Cardiac muscle cell (in vitro differentiated cells and primary cell): ENCODE results near the gene IRF9. TPM values are rescaled to one million over a fixed set of nuclear protein-coding genes. Genes with fewer than 3 reads are reported as not detected.

ENCODE experiments used
- DNase-seq, 2 donors: peaks; one replicate each; pipeline versions ENCODE4 v3.0.0 to v3.0.0-alpha.2; 2010 to 2017; ENCODE audit warnings: low read depth in 1 of 2, low spot score in 1 of 2
- H3K27ac ChIP-seq: fragments of 200-600 bp; sonication (generic); 2 replicates; pipeline ENCODE4 v1.5.1; 2016
- H3K27me3 ChIP-seq: fragments of 200-600 bp; sonication (generic); 2 replicates; pipeline ENCODE4 v1.6.0; 2016; ENCODE audit warnings: control low read depth
- H3K36me3 ChIP-seq: fragments of 200-600 bp; sonication (generic); 2 replicates; pipeline ENCODE4 v1.5.1; 2016; ENCODE audit warnings: control low read depth
- H3K4me1 ChIP-seq: fragments of 200-600 bp; sonication (generic); 2 replicates; pipeline ENCODE4 v1.8.1; 2017; ENCODE audit warnings: low read depth, mild to moderate bottlenecking, mixed run types
- H3K4me3 ChIP-seq: fragments of 200-600 bp; sonication (generic); 2 replicates; pipeline ENCODE4 v1.5.1; 2016; ENCODE audit warnings: mild to moderate bottlenecking
- H3K9me3 ChIP-seq: fragments of 200-600 bp; sonication (generic); 2 replicates; pipeline ENCODE4 v1.5.1; 2017; ENCODE audit warnings: low read depth, mild to moderate bottlenecking, control low read depth
- CTCF ChIP-seq: IDR thresholded peaks from 2 replicates; pipeline ENCODE4 v1.5.1; 2012; ENCODE audit warnings: low read depth, mild to moderate bottlenecking, low read length
- polyA plus RNA-seq: library from polyadenylated mRNA; unstranded; fragments of >200 nt; fragmentation: Nextera tagmentation; extraction: Ambion mirVana; gene quantifications from 2 replicates; pipeline ENCODE4 v1.2.1, GENCODE V29; 2016
- total RNA-seq: library from RNA; depleted of rRNA; stranded (reverse); fragments of >200 nt; gene quantifications from 2 replicates; pipeline ENCODE4 v1.2.3, GENCODE V29; 2016

The IRF9 gene
- total and polyA plus RNA-seq, 2 experiments from 2014 or later, result 29.1 to 35.4 TPM

GRCh38 chr14:24181371-24182077 lies 20.5 kb downstream of the IRF9 start:
- H3K9me3 ChIP-seq, result no peaks in the 10 kb centered on the region
- no peak overlapping the region for H3K4me3 ChIP-seq
- DNase-seq, result no peak
- no peak overlapping the region for H3K27ac ChIP-seq
- H3K36me3 ChIP-seq, result peaks cover 21% of the 10 kb centered on the region
- no peak for TF ChIP-seq CTCF
- no peaks in the 10 kb centered on the region for H3K4me1 ChIP-seq
- no peaks in the 10 kb centered on the region for H3K27me3 ChIP-seq

- Histone ChIP-seq H3K4me3 (no peak overlapping the region), H3K36me3 (peaks cover 21% of the 10 kb centered on the region), H3K27me3 (no peaks in the 10 kb centered on the region), H3K9me3 (no peaks in the 10 kb centered on the region), H3K27ac (no peak overlapping the region), H3K4me1 (no peaks in the 10 kb centered on the region)
- no peak for DNase-seq
- TF ChIP-seq CTCF, result no peak
Observed at GRCh38 chr14:24182110-24182882, 21.2 kb downstream of the IRF9 start.

- Histone ChIP-seq H3K27me3 (no peaks in the 10 kb centered on the region), H3K4me1 (no peaks in the 10 kb centered on the region), H3K4me3 (no peak overlapping the region), H3K27ac (no peak overlapping the region), H3K36me3 (peaks cover 21% of the 10 kb centered on the region), H3K9me3 (no peaks in the 10 kb centered on the region)
- DNase-seq, result no peak
- no peak for TF ChIP-seq CTCF
Observed at GRCh38 chr14:24183014-24183481, 22.0 kb downstream of the IRF9 start.

- no peak overlapping the region for H3K27ac ChIP-seq
- H3K36me3 ChIP-seq, result peaks cover 19% of the 10 kb centered on the region
- no peak for DNase-seq
- no peaks in the 10 kb centered on the region for H3K9me3 ChIP-seq
- TF ChIP-seq CTCF, result no peak
- H3K27me3 ChIP-seq, result no peaks in the 10 kb centered on the region
- H3K4me1 ChIP-seq, result no peaks in the 10 kb centered on the region
- H3K4me3 ChIP-seq, result no peak overlapping the region
Observed at GRCh38 chr14:24184104-24184970, 23.3 kb downstream of the IRF9 start.

- Histone ChIP-seq H3K4me1 (no peaks in the 10 kb centered on the region), H3K36me3 (peaks cover 19% of the 10 kb centered on the region)
Observed at GRCh38 chr14:24185026-24185425, 24.0 kb downstream of the IRF9 start.

More at GRCh38 chr14:24185026-24185425, 24.0 kb downstream of the IRF9 start:
- no peak overlapping the region for H3K4me3 ChIP-seq
- no peak for TF ChIP-seq CTCF
- H3K27ac ChIP-seq, result no peak overlapping the region
- no peaks in the 10 kb centered on the region for H3K27me3 ChIP-seq
- no peaks in the 10 kb centered on the region for H3K9me3 ChIP-seq
- DNase-seq, result no peak
